ENCODE results near the gene MEIOSIN. TPM values are rescaled to one million over a fixed set of nuclear protein-coding genes. Genes with fewer than 3 reads are reported as not detected.
A peak's percentile ranks its signal among the peaks of the same experiment; 100 is the strongest.

Gene MEIOSIN
- total RNA-seq, 1 experiment from 2014 or later: not detected

GRCh38 chr19:45768984-45769782 lies 35.9 kb downstream of the MEIOSIN start, which contains the start of gene SIX5:
Gene SIX5 (minus strand): TSS chr19:45769252. CDS start chr19:45768844, 408 bp downstream.
- peak within 1 kb of the TSS; percentile 100 for H3K4me2 ChIP-seq
- H4K20me1 ChIP-seq (ENCODE audit: insufficient read depth): no peaks in the 10 kb centered on the region
- peak within 1 kb of the TSS; percentile 94 for H2AFZ ChIP-seq
- no peaks in the 10 kb centered on the region for H3K79me2 ChIP-seq (ENCODE audit: low read depth)
- H3K9me3 ChIP-seq (ENCODE audit: insufficient read depth, low read depth): no peaks in the 10 kb centered on the region
- peaks cover 63% of the 10 kb centered on the region; the same call in 1 of the 2 replicates for H3F3A ChIP-seq (ENCODE audit: insufficient read depth, low read depth)
- H3K27me3 ChIP-seq (ENCODE audit: insufficient read depth, low read depth): no peaks in the 10 kb centered on the region
- TF ChIP-seq EZH2 (IDR thresholded peaks at IDR 0.05; ENCODE audit: low read depth) (no peak), CTCF (conservative IDR thresholded peaks at IDR 0.05) (no peak)
- H3K4me1 ChIP-seq (replicated peaks; ENCODE audit: insufficient read depth): peaks cover 17% of the 10 kb centered on the region
- ChIA-PET POLR2A (ENCODE audit: unreplicated experiment) (interaction anchor here (0.5 to 1.1 kb wide), 19 partner anchors 13 to 647 kb away, joined by 3 to 58 read pairs (median 4); partner anchors contain the start of genes DMPK, FBXO46, QPCTL and SNRPD2), CTCF (interaction anchor here (0.5 to 1.5 kb wide), 19 partner anchors 14 to 247 kb away, joined by 3 to 12 read pairs (median 4); partner anchors contain the start of genes FBXO46, QPCTL and RSPH6A)
- peak; percentile 91 to 99 for DNase-seq
- 0 out of 2 replicates have a peak, but pooled peaks cover 3% of the 10 kb centered on the region for H3K36me3 ChIP-seq (ENCODE audit: low read depth)
- H3K27ac ChIP-seq: peak within 1 kb of the TSS; percentile 79
- TSS peak; percentile 51 for BruUV-seq (replicated peaks)
- H3K9me2 ChIP-seq (ENCODE audit: insufficient read depth): no peaks in the 10 kb centered on the region
- peak within 1 kb of the TSS; percentile 97 for H3K4me3 ChIP-seq
- intact Hi-C loops (cut with micrococcal nuclease; ENCODE audit: unreplicated experiment): loop anchor here (1.0 to 5.0 kb wide), 6 partner anchors 12 to 347 kb away; partner anchors contain the start of genes ERCC1, FBXO46 and QPCTL

- no peaks in the 10 kb centered on the region for H4K20me1 ChIP-seq (ENCODE audit: insufficient read depth)
- no peak overlapping the region for H2AFZ ChIP-seq
- H3K36me3 ChIP-seq (ENCODE audit: low read depth): peaks cover 8% of the 10 kb centered on the region; the same call in 1 of the 2 replicates
- no peaks in the 10 kb centered on the region for H3K27me3 ChIP-seq (ENCODE audit: insufficient read depth, low read depth)
- no peak for DNase-seq
- POLR2A ChIA-PET (ENCODE audit: unreplicated experiment): interaction anchor here (0.5 to 1.1 kb wide), 10 partner anchors 12 to 647 kb away, joined by 3 to 58 read pairs (median 8); partner anchors contain the start of genes DMPK, QPCTL and SNRPD2
- H3K9me2 ChIP-seq (ENCODE audit: insufficient read depth): no peaks in the 10 kb centered on the region
- TF ChIP-seq CTCF (conservative IDR thresholded peaks at IDR 0.05): no peak
- TF ChIP-seq EZH2 (IDR thresholded peaks at IDR 0.05; ENCODE audit: low read depth): no peak
- 0 out of 2 replicates have a peak overlapping the region, but pooled peaks have one; percentile 6 for H3K27ac ChIP-seq
- H3K4me3 ChIP-seq: peak overlapping the region; percentile 58
- intact Hi-C loops (cut with micrococcal nuclease; ENCODE audit: unreplicated experiment): loop anchor here (1.0 to 5.0 kb wide), 8 partner anchors 11 to 348 kb away; partner anchors contain the start of genes ERCC1, FBXO46 and QPCTL
- peaks cover 65% of the 10 kb centered on the region; the same call in 1 of the 2 replicates for H3F3A ChIP-seq (ENCODE audit: insufficient read depth, low read depth)
- H3K4me2 ChIP-seq: peak overlapping the region; percentile 87
- no TSS peak for BruUV-seq (replicated peaks)
- H3K9me3 ChIP-seq (ENCODE audit: insufficient read depth, low read depth): no peaks in the 10 kb centered on the region
- H3K79me2 ChIP-seq (ENCODE audit: low read depth): no peaks in the 10 kb centered on the region
- CTCF ChIA-PET: interaction anchor here (0.5 to 1.5 kb wide), 15 partner anchors 13 to 159 kb away, joined by 3 to 12 read pairs (median 4); partner anchors contain the start of genes FBXO46, QPCTL and RSPH6A
- peaks cover 17% of the 10 kb centered on the region for H3K4me1 ChIP-seq (replicated peaks; ENCODE audit: insufficient read depth)
Measured at GRCh38 chr19:45769821-45770191, 36.6 kb downstream of the MEIOSIN start.

Data from PC-9 (cell line).